Chondrocyte (in vitro differentiated cells): ENCODE data around the gene SPOCK1. TPM values are rescaled to one million over a fixed set of nuclear protein-coding genes. Genes with fewer than 3 reads are reported as not detected.
A peak's percentile ranks its signal among the peaks of the same experiment; 100 is the strongest.

Source experiments
- DNase-seq: peaks from one replicate; pipeline ENCODE4 v3.0.0; 2021; ENCODE audit warnings: mixed read lengths, low spot score
- H3K27ac Mint-ChIP-seq: one replicate; pipeline ENCODE4 v1.8.0; 2021; ENCODE audit warnings: mild to moderate bottlenecking, moderate library complexity, mixed read lengths; ENCODE audit not compliant: unreplicated experiment
- H3K27me3 Mint-ChIP-seq: 2 replicates; pipeline ENCODE4 v1.8.0; 2021; ENCODE audit warnings: low read depth, mixed read lengths
- H3K36me3 Mint-ChIP-seq: 2 replicates; pipeline ENCODE4 v1.8.0; 2021; ENCODE audit warnings: low read depth, mixed read lengths
- H3K4me1 Mint-ChIP-seq: 2 replicates; pipeline ENCODE4 v1.8.0; 2021; ENCODE audit warnings: low read depth, mild to moderate bottlenecking, mixed read lengths
- H3K4me3 Mint-ChIP-seq: one replicate; pipeline ENCODE4 v1.8.0; 2021; ENCODE audit warnings: mild to moderate bottlenecking, moderate library complexity, mixed read lengths; ENCODE audit not compliant: unreplicated experiment
- H3K9me3 Mint-ChIP-seq: 2 replicates; pipeline ENCODE4 v1.8.0; 2021; ENCODE audit warnings: low read depth, mixed read lengths
- total RNA-seq: library from RNA; stranded (reverse); gene quantifications from 3 replicates; pipeline ENCODE4 v1.2.1, GENCODE V29; 2021
- TF ChIP-seq, protein P1 (sequence below): fragments of 200-600 bp; sonication (generic); IDR thresholded peaks from 2 replicates; pipeline ENCODE4 v1.5.0; 2021; ENCODE audit warnings: antibody characterized with exemption, mild to moderate bottlenecking, moderate library complexity

Gene SPOCK1
- total RNA-seq, 1 donor from 2014 or later, result 127 TPM

GRCh38 chr5:137200906-137201700 lies 298.0 kb downstream of the SPOCK1 start:
- no peak overlapping the region for H3K27ac Mint-ChIP-seq
- DNase-seq, result no peak
- H3K27me3 Mint-ChIP-seq, result peaks cover 3% of the 10 kb centered on the region
- TF ChIP-seq, protein P1, sequence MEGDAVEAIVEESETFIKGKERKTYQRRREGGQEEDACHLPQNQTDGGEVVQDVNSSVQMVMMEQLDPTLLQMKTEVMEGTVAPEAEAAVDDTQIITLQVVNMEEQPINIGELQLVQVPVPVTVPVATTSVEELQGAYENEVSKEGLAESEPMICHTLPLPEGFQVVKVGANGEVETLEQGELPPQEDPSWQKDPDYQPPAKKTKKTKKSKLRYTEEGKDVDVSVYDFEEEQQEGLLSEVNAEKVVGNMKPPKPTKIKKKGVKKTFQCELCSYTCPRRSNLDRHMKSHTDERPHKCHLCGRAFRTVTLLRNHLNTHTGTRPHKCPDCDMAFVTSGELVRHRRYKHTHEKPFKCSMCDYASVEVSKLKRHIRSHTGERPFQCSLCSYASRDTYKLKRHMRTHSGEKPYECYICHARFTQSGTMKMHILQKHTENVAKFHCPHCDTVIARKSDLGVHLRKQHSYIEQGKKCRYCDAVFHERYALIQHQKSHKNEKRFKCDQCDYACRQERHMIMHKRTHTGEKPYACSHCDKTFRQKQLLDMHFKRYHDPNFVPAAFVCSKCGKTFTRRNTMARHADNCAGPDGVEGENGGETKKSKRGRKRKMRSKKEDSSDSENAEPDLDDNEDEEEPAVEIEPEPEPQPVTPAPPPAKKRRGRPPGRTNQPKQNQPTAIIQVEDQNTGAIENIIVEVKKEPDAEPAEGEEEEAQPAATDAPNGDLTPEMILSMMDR, result no peak
- H3K4me3 Mint-ChIP-seq, result no peak overlapping the region
- no peaks in the 10 kb centered on the region for H3K36me3 Mint-ChIP-seq
- H3K4me1 Mint-ChIP-seq, result peaks cover 27% of the 10 kb centered on the region
- H3K9me3 Mint-ChIP-seq, result no peaks in the 10 kb centered on the region

- no peaks in the 10 kb centered on the region for H3K36me3 Mint-ChIP-seq
- H3K27ac Mint-ChIP-seq, result peak overlapping the region; percentile 8
- peaks cover 19% of the 10 kb centered on the region for H3K4me1 Mint-ChIP-seq
- DNase-seq, result no peak
- H3K4me3 Mint-ChIP-seq, result no peak overlapping the region
- no peaks in the 10 kb centered on the region for H3K9me3 Mint-ChIP-seq
- H3K27me3 Mint-ChIP-seq, result peaks cover 3% of the 10 kb centered on the region
- TF ChIP-seq, protein P1, result peak; percentile 44
Observed at GRCh38 chr5:137199966-137200365, 299.2 kb downstream of the SPOCK1 start.

DNA sequence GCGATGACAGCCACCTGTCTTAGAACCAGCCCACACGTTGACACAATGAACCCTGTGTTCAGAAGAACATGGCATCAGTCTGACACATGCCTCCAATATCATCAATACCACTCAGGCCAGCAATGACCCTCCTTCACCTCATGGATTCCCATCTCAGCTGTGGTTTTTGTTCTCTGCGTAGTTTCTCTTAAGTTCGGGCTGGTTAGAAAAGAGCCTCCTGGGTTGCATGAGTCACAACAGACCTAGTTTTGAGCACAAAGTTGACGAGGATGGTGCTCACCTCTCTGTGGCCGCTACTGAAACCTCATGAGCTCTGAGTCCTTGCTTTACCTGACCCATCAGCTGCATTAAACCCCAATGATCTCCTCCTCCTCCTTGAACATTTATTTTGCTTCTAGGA lies 299.9 kb downstream of the SPOCK1 start:
- TF ChIP-seq, protein P1, result no peak
- Mint-ChIP-seq H3K27me3 (no peaks in the 10 kb centered on the region), H3K36me3 (no peaks in the 10 kb centered on the region), H3K27ac (no peak overlapping the region), H3K4me3 (no peak overlapping the region), H3K9me3 (no peaks in the 10 kb centered on the region), H3K4me1 (peaks cover 19% of the 10 kb centered on the region)
- DNase-seq, result no peak

DNA sequence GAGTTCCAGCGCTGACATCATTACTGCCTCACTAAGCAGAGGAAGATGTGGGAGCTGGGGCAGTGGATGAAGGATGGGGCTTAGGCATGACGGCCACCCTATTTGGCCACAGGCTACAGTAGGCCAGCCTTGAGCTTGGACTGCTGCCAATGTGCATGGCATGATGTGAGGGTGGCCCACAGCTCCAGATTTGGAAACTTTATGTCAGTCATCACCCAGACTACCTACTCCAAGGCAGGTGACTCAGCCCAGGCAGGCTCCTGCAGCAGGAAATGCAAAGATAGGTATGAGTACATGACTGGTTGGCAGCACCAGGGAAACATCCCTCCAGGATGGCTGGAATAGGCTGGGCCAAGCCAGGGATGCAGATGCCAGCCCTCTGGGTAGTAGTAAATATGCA lies 303.6 kb downstream of the SPOCK1 start:
- no peak overlapping the region for H3K4me3 Mint-ChIP-seq
- H3K9me3 Mint-ChIP-seq, result no peaks in the 10 kb centered on the region
- peaks cover 25% of the 10 kb centered on the region for H3K4me1 Mint-ChIP-seq
- TF ChIP-seq, protein P1, result no peak
- H3K27me3 Mint-ChIP-seq, result no peaks in the 10 kb centered on the region
- no peak overlapping the region for H3K27ac Mint-ChIP-seq
- DNase-seq, result no peak
- H3K36me3 Mint-ChIP-seq, result no peaks in the 10 kb centered on the region

DNA sequence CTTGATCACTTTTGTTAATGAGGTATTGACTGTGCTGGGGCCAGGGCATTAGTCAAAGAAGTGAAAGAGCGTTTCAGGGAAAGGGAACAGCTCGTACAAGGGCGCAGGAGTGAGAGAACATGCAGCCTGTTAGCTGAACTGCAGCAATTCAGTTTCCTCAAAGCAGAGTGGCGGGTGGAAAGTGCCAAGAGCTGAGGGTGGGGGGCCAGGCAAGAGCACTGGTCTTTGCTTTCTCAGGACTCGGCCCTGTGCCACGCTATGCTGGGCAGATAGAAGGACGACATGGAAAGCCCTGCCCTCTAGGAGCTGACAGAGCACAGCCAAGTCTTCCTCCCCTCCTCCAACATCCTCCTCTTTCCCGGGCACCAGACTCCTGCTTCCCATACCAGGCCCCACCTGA lies 304.8 kb downstream of the SPOCK1 start:
- H3K36me3 Mint-ChIP-seq, result no peaks in the 10 kb centered on the region
- no peak overlapping the region for H3K4me3 Mint-ChIP-seq
- H3K4me1 Mint-ChIP-seq, result peaks cover 23% of the 10 kb centered on the region
- no peak for DNase-seq
- no peaks in the 10 kb centered on the region for H3K27me3 Mint-ChIP-seq
- H3K27ac Mint-ChIP-seq, result no peak overlapping the region
- TF ChIP-seq, protein P1, result no peak
- H3K9me3 Mint-ChIP-seq, result no peaks in the 10 kb centered on the region
